ENCODE measurements around the gene HOXA2. TPM values are rescaled to one million over a fixed set of nuclear protein-coding genes. Genes with fewer than 3 reads are reported as not detected.

Gene HOXA2
- total and polyA plus RNA-seq, 4 donors = 0.44 to 3.4 (median 1.5) TPM

GRCh38 chr7:27148031-27148755 lies 45.7 kb upstream of the HOXA2 start:
- peaks cover 0 to 4% (median 0%) of the 10 kb centered on the region in 4 donors for H3K9me3 ChIP-seq (ENCODE audit: control insufficient read depth in 4 of 4, insufficient read depth in 3 of 4, low read length in 3 of 4)
- peak overlapping the region; percentile 2 for H3K4me3 ChIP-seq
- no peak for TF ChIP-seq CTCF (IDR thresholded peaks at IDR 0.05; ENCODE audit: control extremely low read depth, extremely low read depth)
- H3K27ac ChIP-seq (ENCODE audit: low read depth in 1 of 2, low read length in 1 of 2) = peak overlapping the region in 1 of 2 donors; percentile 95
- no peak for ATAC-seq (ENCODE audit: insufficient read depth, low FRiP score)
- DNase-seq = peak; percentile 62 to 77 (median 72)
- peak overlapping the region in 1 of 2 donors; percentile 87 for H3K9ac ChIP-seq (ENCODE audit: insufficient read depth in 1 of 2, low read length in 2 of 2)
- peaks cover 0 to 58% (median 8%) of the 10 kb centered on the region in 5 donors for H3K4me1 ChIP-seq (ENCODE audit: control insufficient read depth in 5 of 5, insufficient read depth in 5 of 5, low read length in 5 of 5)
- WGBS, 2 donors = 10 to 16% methylated on average over 28 of the region's 28 CpGs
- H3K27me3 ChIP-seq (ENCODE audit: control insufficient read depth in 3 of 3, insufficient read depth in 3 of 3, low read length in 2 of 3) = peaks cover 0 to 54% (median 15%) of the 10 kb centered on the region in 3 donors
- peaks cover 0 to 9% (median under 1%) of the 10 kb centered on the region in 4 donors for H3K36me3 ChIP-seq (ENCODE audit: control insufficient read depth in 4 of 4, insufficient read depth in 4 of 4, low read length in 4 of 4)

GRCh38 chr7:27147199-27148030 lies 44.9 kb upstream of the HOXA2 start, which contains the start of gene HOXA6:
TSS of gene HOXA6 (minus strand) at chr7:27147774. CDS start at chr7:27147749, 25 bp downstream.
- TF ChIP-seq CTCF (IDR thresholded peaks at IDR 0.05; ENCODE audit: control extremely low read depth, extremely low read depth) = no peak
- Histone ChIP-seq H3K9me3 (ENCODE audit: control insufficient read depth in 4 of 4, insufficient read depth in 3 of 4, low read length in 3 of 4) (peaks cover 0 to 4% (median 0%) of the 10 kb centered on the region in 4 donors), H3K27me3 (ENCODE audit: control insufficient read depth in 3 of 3, insufficient read depth in 3 of 3, low read length in 2 of 3) (peaks cover 0 to 54% (median 14%) of the 10 kb centered on the region in 3 donors), H3K4me3 (peak within 1 kb of the TSS; percentile 14), H3K9ac (ENCODE audit: insufficient read depth in 1 of 2, low read length in 2 of 2) (peak within 1 kb of the TSS; percentile 25 to 96), H3K27ac (ENCODE audit: low read depth in 1 of 2, low read length in 1 of 2) (peak within 1 kb of the TSS in 1 of 2 donors; percentile 95), H3K36me3 (ENCODE audit: control insufficient read depth in 4 of 4, insufficient read depth in 4 of 4, low read length in 4 of 4) (peaks cover 0 to 17% (median under 1%) of the 10 kb centered on the region in 4 donors), H3K4me1 (ENCODE audit: control insufficient read depth in 5 of 5, insufficient read depth in 5 of 5, low read length in 5 of 5) (peaks cover 0 to 51% (median 8%) of the 10 kb centered on the region in 5 donors)
- WGBS, 2 donors = 10 to 17% methylated on average over 63 of the region's 63 CpGs
- ATAC-seq (ENCODE audit: insufficient read depth, low FRiP score) (no peak), DNase-seq (peak; percentile 86 to 93 (median 90))

GRCh38 chr7:27146491-27147198 lies 44.2 kb upstream of the HOXA2 start:
- TF ChIP-seq CTCF (IDR thresholded peaks at IDR 0.05; ENCODE audit: control extremely low read depth, extremely low read depth) = no peak
- peaks cover 0 to 51% (median 12%) of the 10 kb centered on the region in 3 donors for H3K27me3 ChIP-seq (ENCODE audit: control insufficient read depth in 3 of 3, insufficient read depth in 3 of 3, low read length in 2 of 3)
- H3K4me1 ChIP-seq (ENCODE audit: control insufficient read depth in 5 of 5, insufficient read depth in 5 of 5, low read length in 5 of 5) = peaks cover 0 to 49% (median 8%) of the 10 kb centered on the region in 5 donors
- peaks cover 0 to 4% (median 0%) of the 10 kb centered on the region in 4 donors for H3K9me3 ChIP-seq (ENCODE audit: control insufficient read depth in 4 of 4, insufficient read depth in 3 of 4, low read length in 3 of 4)
- peak overlapping the region; percentile 25 to 96 for H3K9ac ChIP-seq (ENCODE audit: insufficient read depth in 1 of 2, low read length in 2 of 2)
- WGBS, 2 donors = 49 to 65% methylated on average over 5 of the region's 5 CpGs
- DNase-seq = peak in 2 of 3 donors; percentile 36 to 68
- ATAC-seq (ENCODE audit: insufficient read depth, low FRiP score) = no peak
- H3K36me3 ChIP-seq (ENCODE audit: control insufficient read depth in 4 of 4, insufficient read depth in 4 of 4, low read length in 4 of 4) = peaks cover 0 to 24% (median 2%) of the 10 kb centered on the region in 4 donors
- no peak overlapping the region for H3K4me3 ChIP-seq
- peak overlapping the region in 1 of 2 donors; percentile 95 for H3K27ac ChIP-seq (ENCODE audit: low read depth in 1 of 2, low read length in 1 of 2)

All from lung (tissue), 12 donors.